Nucleus accumbens (tissue), 56 donors: ENCODE results near the gene TFR2.
A peak's percentile ranks its signal among the peaks of the same experiment; 100 is the strongest.

Experiments
- DNase-seq, 56 donors: peaks; one replicate each; lab custom pipeline; 2025; lab: John Stamatoyannopoulos, UW

The TFR2 gene

GRCh38 chr7:100591596-100591995 is 49.8 kb downstream of the TFR2 start:
- no peak for DNase-seq

- DNase-seq = no peak
These were observed 51.1 kb downstream of the TFR2 start for GRCh38 chr7:100590077-100590737.

- DNase-seq = no peak
These were observed 51.9 kb downstream of the TFR2 start for GRCh38 chr7:100589341-100589947.

GRCh38 chr7:100588438-100588837 is 52.9 kb downstream of the TFR2 start:
- DNase-seq = no peak

- DNase-seq = peak; percentile 99 to 100 (median 100)
These were observed 54.9 kb downstream of the TFR2 start, which contains the start of gene FBXO24 for GRCh38 chr7:100586266-100587025. Gene FBXO24, plus strand, starts transcription at chr7:100586328. Its CDS starts 298 bp downstream, at chr7:100586626.

GRCh38 chr7:100585511-100586265 is 55.7 kb downstream of the TFR2 start, which contains the start of gene LRCH4:
Gene LRCH4, minus strand, starts transcription at chr7:100586129. Its CDS starts 29 bp downstream, at chr7:100586100.
- peak in 10 of 56 donors; percentile 44 to 71 (median 62) for DNase-seq

- no peak for DNase-seq
These were observed 56.5 kb downstream of the TFR2 start for GRCh38 chr7:100584683-100585510.

GRCh38 chr7:100584054-100584682 is 57.2 kb downstream of the TFR2 start:
- DNase-seq = no peak

- DNase-seq = peak in 15 of 56 donors; percentile 4 to 39 (median 20)
These were observed 58.0 kb downstream of the TFR2 start for GRCh38 chr7:100583132-100584053.

- DNase-seq = no peak
These were observed 58.7 kb downstream of the TFR2 start for GRCh38 chr7:100582650-100583049.

GRCh38 chr7:100582041-100582579 is 59.2 kb downstream of the TFR2 start:
- DNase-seq = no peak

- no peak for DNase-seq
These were observed 60.7 kb downstream of the TFR2 start for GRCh38 chr7:100580466-100581283.

GRCh38 chr7:100578246-100579183 is 62.8 kb downstream of the TFR2 start:
- DNase-seq = no peak

GRCh38 chr7:100577507-100577906 is 63.8 kb downstream of the TFR2 start:
- no peak for DNase-seq

GRCh38 chr7:100577103-100577502 is 64.2 kb downstream of the TFR2 start:
- DNase-seq = no peak
